BLaER1 (cell line): ENCODE results near the gene GOLGA6L26.
"Not testable (repeated sequence)": the region's sequence is repeated elsewhere in the genome, so short reads cannot be mapped to it uniquely, and the experiment has no call there.

ENCODE experiments used
- H3K27ac ChIP-seq: shearing (Covaris generic); formaldehyde crosslinking; 2 replicates; pipeline ENCODE4 v1.8.1; 2022
- H3K27me3 ChIP-seq: shearing (Covaris generic); formaldehyde crosslinking; 2 replicates; pipeline ENCODE4 v1.8.1; 2022
- H3K36me3 ChIP-seq: shearing (Covaris generic); formaldehyde crosslinking; 2 replicates; pipeline ENCODE4 v1.8.1; 2022
- H3K4me1 ChIP-seq: shearing (Covaris generic); formaldehyde crosslinking; 2 replicates; pipeline ENCODE4 v1.8.1; 2022
- H3K4me2 ChIP-seq: shearing (Covaris generic); formaldehyde crosslinking; 2 replicates; pipeline ENCODE4 v1.8.1; 2022
- H3K4me3 ChIP-seq: shearing (Covaris generic); formaldehyde crosslinking; 2 replicates; pipeline ENCODE4 v1.8.1; 2022
- H3K9ac ChIP-seq: shearing (Covaris generic); formaldehyde crosslinking; 2 replicates; pipeline ENCODE4 v1.8.1; 2022
- H3K9me3 ChIP-seq: shearing (Covaris generic); formaldehyde crosslinking; 2 replicates; pipeline ENCODE4 v1.8.1; 2022
- H4K20me1 ChIP-seq: shearing (Covaris generic); formaldehyde crosslinking; 2 replicates; pipeline ENCODE4 v1.8.1; 2022

Gene GOLGA6L26

GRCh38 chr15:23305921-23306320 is 28.1 kb downstream of the GOLGA6L26 start:
- H3K4me2 ChIP-seq, H3K4me3 ChIP-seq, H4K20me1 ChIP-seq, H3K9me3 ChIP-seq, H3K9ac ChIP-seq, H3K36me3 ChIP-seq, H3K27me3 ChIP-seq, H3K27ac ChIP-seq, H3K4me1 ChIP-seq: not testable (repeated sequence)

GRCh38 chr15:23304805-23305204 is 29.2 kb downstream of the GOLGA6L26 start:
- not testable (repeated sequence) for H4K20me1 ChIP-seq, H3K27ac ChIP-seq, H3K9me3 ChIP-seq, H3K4me1 ChIP-seq, H3K4me3 ChIP-seq, H3K4me2 ChIP-seq, H3K36me3 ChIP-seq, H3K9ac ChIP-seq, H3K27me3 ChIP-seq

GRCh38 chr15:23304267-23304666 is 29.7 kb downstream of the GOLGA6L26 start:
- H3K4me2 ChIP-seq, H4K20me1 ChIP-seq, H3K4me3 ChIP-seq, H3K9ac ChIP-seq, H3K9me3 ChIP-seq, H3K27me3 ChIP-seq, H3K36me3 ChIP-seq, H3K27ac ChIP-seq, H3K4me1 ChIP-seq: not testable (repeated sequence)

GRCh38 chr15:23303654-23304053 is 30.3 kb downstream of the GOLGA6L26 start:
- not testable (repeated sequence) for H3K27ac ChIP-seq, H3K36me3 ChIP-seq, H3K9me3 ChIP-seq, H3K4me1 ChIP-seq, H3K4me2 ChIP-seq, H3K9ac ChIP-seq, H3K4me3 ChIP-seq, H4K20me1 ChIP-seq, H3K27me3 ChIP-seq

- not testable (repeated sequence) for H3K9me3 ChIP-seq, H3K9ac ChIP-seq, H3K27me3 ChIP-seq, H3K36me3 ChIP-seq, H4K20me1 ChIP-seq, H3K27ac ChIP-seq, H3K4me2 ChIP-seq, H3K4me1 ChIP-seq, H3K4me3 ChIP-seq
Observed at GRCh38 chr15:23303246-23303645, 30.8 kb downstream of the GOLGA6L26 start.
